Stomach (tissue), 9 donors: Measurements from ENCODE around the gene TMEM43. TPM values are rescaled to one million over a fixed set of nuclear protein-coding genes. Genes with fewer than 3 reads are reported as not detected.

Source experiments
- DNase-seq, 2 donors: peaks; one replicate each; pipeline versions ENCODE4 v3.0.0 to v3.0.0-alpha.2; 2013 to 2019
- H3K27ac ChIP-seq, 5 donors: fragments of 200-600 bp in 4 of 5; sonication (generic) in 4 of 5; one replicate each; pipeline ENCODE4 v1.5.1; 2013 to 2019; ENCODE audit warnings: mild to moderate bottlenecking in 1 of 5, moderate library complexity in 1 of 5
- H3K27me3 ChIP-seq, 3 donors: fragments of 200-600 bp; sonication (generic); one replicate each; pipeline ENCODE4 v1.5.1; 2017 to 2019; ENCODE audit warnings: mixed run types in 1 of 3
- H3K36me3 ChIP-seq, 4 donors: fragments of 200-600 bp; sonication (generic); 1 replicate in 3 of 4; 2 replicates in 1 of 4; pipeline ENCODE4 v1.5.1; 2016 to 2019
- H3K4me1 ChIP-seq, 4 donors: fragments of 200-600 bp; sonication (generic); one replicate each; pipeline ENCODE4 v1.5.1; 2016 to 2019
- H3K4me3 ChIP-seq, 4 donors: fragments of 200-600 bp; sonication (generic) in 3 of 4; one replicate each; pipeline ENCODE4 v1.5.1; 2016 to 2019; ENCODE audit warnings: mild to moderate bottlenecking in 1 of 4
- H3K9me3 ChIP-seq, 4 donors: fragments of 200-600 bp; sonication (generic); one replicate each; pipeline ENCODE4 v1.5.1; 2016 to 2019
- EP300 ChIP-seq: sonication (generic); formaldehyde crosslinking; IDR thresholded peaks from one replicate; pipeline ENCODE4 v1.6.1; 2017; ENCODE audit warnings: antibody characterized with exemption
- POLR2A ChIP-seq, 4 donors: fragments of 450-650 bp; IDR thresholded peaks; one replicate each; pipeline ENCODE4 v1.6.1; 2016; ENCODE audit warnings: antibody characterized with exemption in 4 of 4, control low read depth in 2 of 4, mild to moderate bottlenecking in 1 of 4, moderate library complexity in 1 of 4
- POLR2AphosphoS5 ChIP-seq, 3 donors: sonication (generic); formaldehyde crosslinking; IDR thresholded peaks; one replicate each; pipeline ENCODE4 v1.6.1; 2016; ENCODE audit warnings: antibody characterized with exemption in 3 of 3
- WGBS, 5 donors: extraction: QIAGEN DNeasy Blood & Tissue Kit in 3 of 5; methylation state at CpG; one replicate each; pipeline versions ENCODE4 v1.1.5 to v1.1.7; 2013 to 2018; 5-methylcytosine and 5-hydroxymethylcytosine counted together
- intact Hi-C: fragments of 100-400 bp; cut with DNase I; formaldehyde crosslinking; loops from one replicate; pipeline ENCODE4 v1.15.1; 2023; ENCODE audit warnings: low total_unique reads
- polyA plus RNA-seq, 3 donors: library from polyadenylated mRNA; stranded (reverse); fragments of 200-250 nt; gene quantifications; one replicate each; pipeline ENCODE4 v1.2.3, GENCODE V29; 2013
- total RNA-seq, 5 donors: library from RNA; depleted of rRNA; stranded (reverse); fragments of >200 nt; gene quantifications; one replicate each; pipeline versions ENCODE4 v1.1.0 to v1.2.3, GENCODE V29; 2014 to 2016
- TF ChIP-seq, protein P1 (sequence below), 7 experiments: fragments of 450-650 bp in 4 of 7; fragments of 200-600 bp in 3 of 7; sonication (generic) in 3 of 7; IDR thresholded peaks; one replicate each; pipeline ENCODE4 v1.5.1; 2016 to 2019; ENCODE audit warnings: antibody characterized with exemption in 7 of 7, control low read depth in 2 of 7, mild to moderate bottlenecking in 1 of 7
- donor health status: healthy with polysubstance abuse.
- donor health status: Bipolar disorder and iron deficiency.
- donor health status: healthy.

The TMEM43 gene
- total and polyA plus RNA-seq, 8 donors = 12.6 to 67.4 (median 37.3) TPM

DNA sequence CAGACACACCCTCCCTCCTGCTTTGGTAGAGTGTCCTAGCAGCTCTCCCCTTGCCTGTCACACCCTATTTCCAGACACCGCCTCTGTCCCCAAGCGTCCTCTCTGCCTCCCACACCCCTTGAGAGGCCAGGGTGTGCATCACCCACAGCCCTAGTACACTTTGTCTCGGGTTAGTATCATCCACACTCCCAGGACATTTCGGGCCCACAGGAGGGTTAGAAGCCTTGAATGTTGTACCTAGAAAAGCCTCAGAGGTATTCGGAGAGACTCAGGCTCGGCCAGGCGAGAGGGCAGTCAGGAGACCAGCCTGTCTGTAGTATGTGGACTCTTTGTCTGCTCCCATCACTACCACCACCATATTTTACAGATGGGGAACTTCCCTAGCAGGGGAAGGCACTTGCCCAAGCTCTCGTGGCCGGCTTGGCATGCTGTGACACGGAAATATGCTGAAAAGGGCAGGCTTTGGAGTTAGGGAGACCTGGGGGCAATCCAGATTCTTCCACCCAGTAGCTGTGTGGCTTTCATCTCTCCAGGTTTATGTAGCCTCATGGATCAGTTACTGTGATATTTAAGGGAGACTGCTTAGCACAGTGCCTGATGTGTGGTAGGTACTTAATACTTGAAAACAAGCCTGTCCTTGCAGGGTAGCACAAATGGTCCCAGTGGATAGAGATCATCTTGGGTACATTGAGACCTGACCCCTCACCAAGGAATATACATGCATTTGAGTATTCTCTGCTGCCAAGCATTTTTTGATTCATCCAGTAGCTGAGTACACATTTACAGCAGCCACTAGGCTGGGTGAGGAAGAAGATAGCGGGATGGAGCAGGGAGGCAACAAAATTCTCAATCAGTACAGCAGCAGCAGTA, 1.4 kb downstream of the TMEM43 start:
- intact Hi-C loops = loop anchor here (10.0 kb wide), 1 partner anchor 49 kb away; the partner anchor contains the start of genes LSM3 and XPC
- TF ChIP-seq POLR2AphosphoS5 (IDR thresholded peaks at IDR 0.05) (no peak), POLR2A (IDR thresholded peaks at IDR 0.05) (no peak), EP300 (no peak)
- TF ChIP-seq, protein P1, sequence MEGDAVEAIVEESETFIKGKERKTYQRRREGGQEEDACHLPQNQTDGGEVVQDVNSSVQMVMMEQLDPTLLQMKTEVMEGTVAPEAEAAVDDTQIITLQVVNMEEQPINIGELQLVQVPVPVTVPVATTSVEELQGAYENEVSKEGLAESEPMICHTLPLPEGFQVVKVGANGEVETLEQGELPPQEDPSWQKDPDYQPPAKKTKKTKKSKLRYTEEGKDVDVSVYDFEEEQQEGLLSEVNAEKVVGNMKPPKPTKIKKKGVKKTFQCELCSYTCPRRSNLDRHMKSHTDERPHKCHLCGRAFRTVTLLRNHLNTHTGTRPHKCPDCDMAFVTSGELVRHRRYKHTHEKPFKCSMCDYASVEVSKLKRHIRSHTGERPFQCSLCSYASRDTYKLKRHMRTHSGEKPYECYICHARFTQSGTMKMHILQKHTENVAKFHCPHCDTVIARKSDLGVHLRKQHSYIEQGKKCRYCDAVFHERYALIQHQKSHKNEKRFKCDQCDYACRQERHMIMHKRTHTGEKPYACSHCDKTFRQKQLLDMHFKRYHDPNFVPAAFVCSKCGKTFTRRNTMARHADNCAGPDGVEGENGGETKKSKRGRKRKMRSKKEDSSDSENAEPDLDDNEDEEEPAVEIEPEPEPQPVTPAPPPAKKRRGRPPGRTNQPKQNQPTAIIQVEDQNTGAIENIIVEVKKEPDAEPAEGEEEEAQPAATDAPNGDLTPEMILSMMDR (IDR thresholded peaks at IDR 0.05) = no peak
- H3K4me3 ChIP-seq = peak overlapping the region; percentile 66 to 98 (median 87)
- peaks cover 19 to 45% (median 38%) of the 10 kb centered on the region in 4 donors for H3K36me3 ChIP-seq
- H3K27ac ChIP-seq = peak overlapping the region; percentile 90 to 97 (median 93)
- 37 to 52% (median 39%) methylated on average over 11 of the region's 11 CpGs for WGBS, 5 donors
- no peak for DNase-seq
- H3K4me1 ChIP-seq = peaks cover 25 to 52% (median 39%) of the 10 kb centered on the region in 4 donors
- no peaks in the 10 kb centered on the region for H3K9me3 ChIP-seq
- no peaks in the 10 kb centered on the region for H3K27me3 ChIP-seq

DNA sequence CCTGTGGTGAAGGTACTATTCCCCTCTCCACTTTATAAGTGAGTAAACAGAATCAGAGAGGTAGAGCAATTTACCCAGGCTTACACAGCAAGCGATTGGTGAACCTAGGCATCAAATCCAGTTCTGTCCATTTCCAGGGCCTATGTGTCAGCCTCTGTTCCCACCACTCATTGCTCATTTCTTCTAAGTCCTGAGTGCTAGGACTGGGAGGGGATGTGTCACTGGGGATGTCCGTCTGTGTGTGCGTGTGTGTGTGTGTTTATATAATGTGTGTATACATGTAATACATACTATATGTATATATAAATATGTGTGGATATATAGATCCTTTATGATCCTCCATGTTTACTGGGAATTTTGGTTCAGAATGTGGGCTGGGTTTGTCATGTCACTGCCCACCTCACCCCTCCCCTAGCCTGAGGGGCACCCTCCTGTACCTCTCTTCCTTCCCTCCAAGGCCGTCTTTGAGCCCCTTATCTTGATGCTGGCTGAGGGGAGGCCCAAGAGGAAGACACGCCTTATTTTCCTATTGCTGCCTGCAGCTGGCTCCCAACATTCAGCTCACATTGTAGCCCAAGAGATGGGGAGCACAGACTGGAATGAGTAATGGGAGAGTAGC, 2.1 kb downstream of the TMEM43 start:
- intact Hi-C loops = loop anchor here (10.0 kb wide), 1 partner anchor 48 kb away; the partner anchor contains the start of genes LSM3 and XPC
- peak overlapping the region in 3 of 5 donors; percentile 92 to 97 (median 97) for H3K27ac ChIP-seq
- no peaks in the 10 kb centered on the region for H3K9me3 ChIP-seq
- peak overlapping the region in 2 of 4 donors; percentile 98 for H3K4me3 ChIP-seq
- 67 to 78% (median 70%) methylated on average over 5 of the region's 5 CpGs for WGBS, 5 donors
- H3K36me3 ChIP-seq = peaks cover 27 to 47% (median 39%) of the 10 kb centered on the region in 4 donors
- no peak for DNase-seq
- H3K27me3 ChIP-seq = no peaks in the 10 kb centered on the region
- peaks cover 25 to 51% (median 39%) of the 10 kb centered on the region in 4 donors for H3K4me1 ChIP-seq
- TF ChIP-seq EP300 (no peak), POLR2AphosphoS5 (IDR thresholded peaks at IDR 0.05) (no peak), POLR2A (IDR thresholded peaks at IDR 0.05) (no peak)
- TF ChIP-seq, protein P1 (IDR thresholded peaks at IDR 0.05) = no peak

- Histone ChIP-seq H3K36me3 (peaks cover 33 to 53% (median 45%) of the 10 kb centered on the region in 4 donors), H3K27ac (peak overlapping the region in 3 of 5 donors; percentile 2 to 97 (median 35)), H3K27me3 (no peaks in the 10 kb centered on the region), H3K9me3 (no peaks in the 10 kb centered on the region), H3K4me3 (no peak overlapping the region), H3K4me1 (peaks cover 22 to 45% (median 36%) of the 10 kb centered on the region in 4 donors)
- WGBS, 5 donors = 89 to 94% (median 92%) methylated on average over 11 to 12 of the region's 12 CpGs
- no peak for DNase-seq
- intact Hi-C loops = loop anchor here (10.0 kb wide), 1 partner anchor 47 kb away; the partner anchor contains the start of genes LSM3 and XPC
- TF ChIP-seq POLR2A (IDR thresholded peaks at IDR 0.05) (no peak), POLR2AphosphoS5 (IDR thresholded peaks at IDR 0.05) (no peak), EP300 (no peak)
- TF ChIP-seq, protein P1 (IDR thresholded peaks at IDR 0.05) = no peak
Observed at GRCh38 chr3:14127516-14128161, 2.8 kb downstream of the TMEM43 start.

- Histone ChIP-seq H3K4me3 (no peak overlapping the region), H3K27ac (peak overlapping the region in 1 of 5 donors; percentile 97), H3K9me3 (no peaks in the 10 kb centered on the region), H3K4me1 (peaks cover 12 to 34% (median 27%) of the 10 kb centered on the region in 4 donors), H3K36me3 (peaks cover 44 to 64% (median 56%) of the 10 kb centered on the region in 4 donors), H3K27me3 (no peaks in the 10 kb centered on the region)
- 93 to 99% (median 96%) methylated on average over 5 of the region's 5 CpGs for WGBS, 5 donors
- no peak for TF ChIP-seq POLR2A (IDR thresholded peaks at IDR 0.05)
- TF ChIP-seq, protein P1 (IDR thresholded peaks at IDR 0.05) = no peak
- TF ChIP-seq EP300 = no peak
- TF ChIP-seq POLR2AphosphoS5 (IDR thresholded peaks at IDR 0.05) = no peak
- intact Hi-C loops = loop anchor here (10.0 kb wide), 1 partner anchor 46 kb away; the partner anchor contains the start of genes LSM3 and XPC
- no peak for DNase-seq
Observed at GRCh38 chr3:14128724-14129123, 3.9 kb downstream of the TMEM43 start.
